K562 (cell line): ENCODE data around the gene ZNF26. TPM values are rescaled to one million over a fixed set of nuclear protein-coding genes. Genes with fewer than 3 reads are reported as not detected.

Experiments
- ATAC-seq: fragments of 200-7000 bp; cut with Tn5 transposase; 3 replicates; pipeline ENCODE4 v1.9.1; 2020; ENCODE audit warnings: moderate library complexity
- BruUV-seq: library from RNA; stranded (reverse); fragments of 400-500 nt; replicated peaks from 2 replicates; lab custom pipeline; 2021; lab: Mats Ljungman, UMichigan
- CTCF ChIA-PET: fragments of 300-600 bp; formaldehyde crosslinking; extraction: SDS; loops from one replicate; lab custom pipeline; 2021; ENCODE audit warnings: low intra/inter-chr PET ratio; lab: Yijun Ruan, JAX
- POLR2A ChIA-PET: fragments of 300-600, 350-650 bp; sonication (Branson Sonifier 250); formaldehyde crosslinking; extraction: SDS; loops from one replicate; lab custom pipeline; 2021; ENCODE audit warnings: antibody characterized with exemption, inconsistent platforms; lab: Yijun Ruan, JAX
- DNase-seq, 4 experiments: peaks; one replicate each; pipeline versions ENCODE4 v3.0.0 to v3.0.0-alpha.2; 2011 to 2018; ENCODE audit warnings: low spot score in 3 of 4, mixed read lengths in 3 of 4; ENCODE audit errors: extremely low read depth in 1 of 4
- FAIRE-seq: peaks from 2 replicates; lab custom pipeline; 2011; peaks lifted over from hg19 to GRCh38; lab: Jason Lieb, UNC
- H2AFZ ChIP-seq: 2 replicates; pipeline ENCODE4 v1.6.0; 2011; ENCODE audit warnings: low read depth, low read length, control low read depth, inconsistent platforms
- H3K27ac ChIP-seq: fragments of 200-600 bp; 3 replicates; pipeline ENCODE4 v1.8.0; 2011; ENCODE audit warnings: low read depth, mild to moderate bottlenecking, control low read depth, inconsistent platforms, low read length, moderate library complexity, mixed read lengths; ENCODE audit errors: extremely low read depth
- H3K27me3 ChIP-seq, 2 experiments: fragments of 300-600 bp in 1 of 2; 2 replicates in 1 of 2; 3 replicates in 1 of 2; pipeline versions ENCODE4 v1.6.0 to v1.8.0; 2011; ENCODE audit warnings: inconsistent platforms in 2 of 2, low read length in 2 of 2, mild to moderate bottlenecking in 1 of 2, mixed read lengths in 1 of 2, moderate library complexity in 1 of 2; ENCODE audit not compliant: control insufficient read depth in 2 of 2, insufficient read depth in 2 of 2
- H3K36me3 ChIP-seq: fragments of 300-600 bp; 3 replicates; pipeline ENCODE4 v1.8.0; 2011; ENCODE audit warnings: mild to moderate bottlenecking, low read length, inconsistent platforms; ENCODE audit not compliant: control insufficient read depth, insufficient read depth
- H3K4me1 ChIP-seq, 2 experiments: fragments of 200-600 bp in 1 of 2; replicated peaks in 1 of 2; 2 replicates in 1 of 2; 3 replicates in 1 of 2; pipeline versions ENCODE4 v1.5.1 to v1.8.0; 2011; ENCODE audit warnings: inconsistent platforms in 2 of 2, low read length in 2 of 2, mild to moderate bottlenecking in 1 of 2, mixed read lengths in 1 of 2, moderate library complexity in 1 of 2; ENCODE audit not compliant: control insufficient read depth in 2 of 2, insufficient read depth in 2 of 2
- H3K4me2 ChIP-seq: 2 replicates; pipeline ENCODE4 v1.6.1; 2011; ENCODE audit warnings: low read length, control low read depth, inconsistent platforms, mixed read lengths; ENCODE audit not compliant: insufficient read depth
- H3K4me3 ChIP-seq: fragments of 200-600 bp; sonication (generic), shearing (Covaris generic); 2 replicates; pipeline ENCODE4 v1.5.1; 2016; ENCODE audit warnings: control low read depth, inconsistent platforms
- H3K79me2 ChIP-seq: fragments of 200-600 bp; 3 replicates; pipeline ENCODE4 v1.8.0; 2011; ENCODE audit warnings: low read length, inconsistent platforms; ENCODE audit not compliant: control insufficient read depth, insufficient read depth
- H3K9ac ChIP-seq, 2 experiments: 2 replicates each; pipeline versions ENCODE4 v1.6.0 to v1.6.1; 2011; ENCODE audit warnings: low read depth in 2 of 2, low read length in 2 of 2, control low read depth in 1 of 2, inconsistent platforms in 1 of 2, mild to moderate bottlenecking in 1 of 2, mixed read lengths in 1 of 2; ENCODE audit not compliant: insufficient read depth in 1 of 2
- H3K9me1 ChIP-seq: one replicate; pipeline ENCODE4 v1.6.0; 2011; ENCODE audit warnings: inconsistent platforms, mild to moderate bottlenecking, low read length, moderate library complexity; ENCODE audit not compliant: control insufficient read depth, insufficient read depth
- H3K9me3 ChIP-seq: replicated peaks from 2 replicates; pipeline ENCODE4 v1.5.1; 2011; ENCODE audit warnings: low read depth, low read length, inconsistent platforms; ENCODE audit not compliant: control insufficient read depth, insufficient read depth
- H4K20me1 ChIP-seq: replicated peaks from 2 replicates; pipeline ENCODE4 v1.6.1; 2011; ENCODE audit warnings: low read length, inconsistent platforms, mixed read lengths; ENCODE audit not compliant: control insufficient read depth, insufficient read depth
- ADNP ChIP-seq: fragments of 200-800 bp; sonication (Bioruptor generic); IDR thresholded peaks from 2 replicates; pipeline ENCODE4 v1.6.1; 2016; ENCODE audit warnings: missing genetic modification characterization, missing compliant biosample characterization
- CREM ChIP-seq: IDR thresholded peaks from 2 replicates; pipeline ENCODE4 v1.6.1; 2014; ENCODE audit warnings: antibody characterized with exemption, low read depth
- EP300 ChIP-seq: IDR thresholded peaks from 2 replicates; pipeline ENCODE4 v1.6.1; 2012; ENCODE audit warnings: low read length, improper control_type of control experiment
- ZNF277 ChIP-seq: fragments of 250-450 bp; sonication (Bioruptor Pico); IDR thresholded peaks from 2 replicates; pipeline ENCODE4 v1.8.0; 2022; ENCODE audit warnings: inconsistent platforms, mild to moderate bottlenecking, moderate library complexity, borderline replicate concordance
- ZNF318 ChIP-seq, 2 experiments: fragments of 450-650 bp; IDR thresholded peaks; 2 replicates each; pipeline ENCODE4 v1.6.1; 2016; ENCODE audit warnings: mild to moderate bottlenecking in 2 of 2, borderline replicate concordance in 1 of 2, low read depth in 1 of 2, moderate library complexity in 1 of 2
- ZNF766 ChIP-seq: fragments of 200-800 bp; sonication (Bioruptor generic); conservative IDR thresholded peaks from 2 replicates; pipeline ENCODE4 v1.6.1; 2016; ENCODE audit warnings: missing genetic modification characterization, missing compliant biosample characterization
- WGBS: fragments of 100-300 bp; shearing (Covaris generic); methylation state at CpG from one replicate; pipeline ENCODE4 v1.1.6; 2016; ENCODE audit warnings: low coverage, mixed read lengths; ENCODE audit not compliant: insufficient coverage; ENCODE audit errors: missing lambda C conversion rate; 5-methylcytosine and 5-hydroxymethylcytosine counted together
- in situ Hi-C: fragments of 300-500 bp; cut with MboI; formaldehyde crosslinking; loops from 4 replicates; pipeline ENCODE4 v1.15.0; 2018; ENCODE audit warnings: inconsistent platforms, mixed read lengths
- intact Hi-C: fragments of 100-400 bp; cut with micrococcal nuclease; formaldehyde crosslinking; loops from 2 replicates; pipeline ENCODE4 v1.14.2; 2022
- polyA plus RNA-seq, 8 experiments: library from polyadenylated mRNA; depleted of rRNA in 4 of 8; stranded (reverse) in 5 of 8; unstranded in 3 of 8; fragments of >200 nt; fragmentation: Nextera tagmentation in 2 of 8; fragmentation: Illumina TruSeq in 1 of 8; extraction: Ambion mirVana in 2 of 8; extraction: Trizol in 1 of 8; gene quantifications; 2 replicates each; pipeline versions ENCODE4 v1.2.1 to v1.2.3, GENCODE V29; 2011 to 2014; ENCODE audit warnings: inconsistent platforms in 1 of 8, missing spikeins in 1 of 8
- total RNA-seq, 7 experiments: library from RNA; depleted of rRNA in 6 of 7; stranded (reverse); fragments of >200 nt in 6 of 7; fragmentation: Illumina TruSeq in 2 of 7; extraction: Trizol in 2 of 7; gene quantifications; 2 replicates each; pipeline versions ENCODE4 v1.2.1 to v1.2.3, GENCODE V29; 2011 to 2021; ENCODE audit warnings: low replicate concordance in 1 of 7

The ZNF26 gene
- total and polyA plus RNA-seq, 9 of the 15 experiments (the other 6 are each of a cell fraction or from before 2014, with no cell fraction given) = 1.2 to 14.1 (median 8.0) TPM

GRCh38 chr12:132953163-132953425, 33.1 kb upstream of the ZNF26 start:
- ChIA-PET CTCF (no interaction called here), POLR2A (no interaction called here)
- DNase-seq = no peak
- H3K4me1 ChIP-seq = peaks cover 2 to 3% of the 10 kb centered on the region in 2 experiments; a peak in 1 of 5 replicates
- no peaks in the 10 kb centered on the region for H3K9me1 ChIP-seq
- no peaks in the 10 kb centered on the region; a peak in 1 of 5 replicates for H3K27me3 ChIP-seq
- H4K20me1 ChIP-seq = no peaks in the 10 kb centered on the region
- no peaks in the 10 kb centered on the region for H3K79me2 ChIP-seq
- no peak overlapping the region for H3K9ac ChIP-seq
- H3K36me3 ChIP-seq = no peaks in the 10 kb centered on the region; the same call in 2 of the 3 replicates
- ATAC-seq = no peak
- no peak for FAIRE-seq
- no peak overlapping the region for H3K4me3 ChIP-seq
- H2AFZ ChIP-seq = no peak overlapping the region
- H3K9me3 ChIP-seq = peaks cover 21% of the 10 kb centered on the region
- H3K4me2 ChIP-seq = no peak overlapping the region
- H3K27ac ChIP-seq = no peak overlapping the region
- intact Hi-C loops = no loop called here
- no TSS peak for BruUV-seq
- in situ Hi-C loops = no loop called here
- 7% methylated on average over 2 of the region's 2 CpGs for WGBS
- TF ChIP-seq CREM (no peak), ZNF318 (IDR thresholded peaks at IDR 0.05; ENCODE audit: borderline replicate concordance in 1 of 2, low read depth in 1 of 2) (no peak), ZNF766 (CRISPR knock-in tag) (no peak), EP300 (no peak), ZNF277 (CRISPR knock-in tag) (no peak), ADNP (tag) (no peak)
